SH-SY5Y (cell line): ENCODE data around the gene CPLX1.

ENCODE experiments used
- GATA2 ChIP-seq: IDR thresholded peaks from 2 replicates; pipeline ENCODE4 v1.6.1; 2011; ENCODE audit warnings: mild to moderate bottlenecking, low read depth, low read length
- GATA3 ChIP-seq: IDR thresholded peaks from 2 replicates; pipeline ENCODE4 v1.6.1; 2011; ENCODE audit warnings: low read depth, mild to moderate bottlenecking, low read length, moderate library complexity

GRCh38 chr4:820230-821172, 5.4 kb downstream of the CPLX1 start:
- TF ChIP-seq GATA2 (no peak), GATA3 (no peak)
